SU-DHL-6 (cell line): Measurements from ENCODE around the gene DDX51.

Experiments
- EZH2phosphoT487 ChIP-seq: fragments of 200-600 bp; sonication (generic), shearing (Covaris generic); conservative IDR thresholded peaks from 2 replicates; pipeline ENCODE4 v1.6.1; 2018; ENCODE audit warnings: mild to moderate bottlenecking, antibody characterized with exemption, low read length, moderate library complexity, mixed read lengths
- TF ChIP-seq, protein P1 (sequence below): fragments of 200-600 bp; sonication (generic); IDR thresholded peaks from one replicate; pipeline ENCODE4 v1.5.1; 2017; ENCODE audit warnings: antibody characterized with exemption, mild to moderate bottlenecking, low read length, moderate library complexity; ENCODE audit not compliant: insufficient read depth, poor library complexity, severe bottlenecking

DNA sequence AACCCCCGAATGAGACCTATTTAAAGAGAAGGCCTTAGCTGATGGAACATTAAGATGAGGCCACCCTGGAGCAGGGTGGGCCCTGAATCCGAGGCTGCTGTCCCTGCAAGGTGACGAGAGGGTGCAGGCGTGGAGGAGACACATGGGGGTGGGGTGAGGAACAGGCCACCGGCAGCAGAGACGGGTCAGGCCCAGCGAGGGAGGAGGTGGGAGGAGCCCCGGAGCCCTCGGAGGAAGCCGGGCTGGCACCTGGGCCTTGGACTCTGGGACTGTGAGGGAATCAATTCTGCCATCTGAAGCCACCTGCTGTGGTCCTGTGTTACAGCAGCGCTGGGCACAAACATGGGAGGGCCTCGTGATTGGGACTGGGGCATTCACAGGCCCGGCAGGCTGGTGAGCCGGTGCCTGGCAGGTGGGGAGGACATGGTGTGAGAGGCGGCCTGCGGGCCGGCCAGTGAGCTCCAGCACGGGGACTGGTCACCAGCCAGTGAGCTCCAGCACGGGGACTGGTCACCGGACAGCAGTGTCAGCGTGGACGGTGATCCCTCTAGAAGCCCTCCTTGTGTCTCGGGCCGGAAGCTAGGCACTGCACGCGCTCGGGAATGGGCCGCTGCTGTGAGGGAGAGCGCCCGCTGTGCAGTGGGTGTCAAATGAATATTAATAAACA lies 46.8 kb upstream of the DDX51 start:
- TF ChIP-seq, protein P1, sequence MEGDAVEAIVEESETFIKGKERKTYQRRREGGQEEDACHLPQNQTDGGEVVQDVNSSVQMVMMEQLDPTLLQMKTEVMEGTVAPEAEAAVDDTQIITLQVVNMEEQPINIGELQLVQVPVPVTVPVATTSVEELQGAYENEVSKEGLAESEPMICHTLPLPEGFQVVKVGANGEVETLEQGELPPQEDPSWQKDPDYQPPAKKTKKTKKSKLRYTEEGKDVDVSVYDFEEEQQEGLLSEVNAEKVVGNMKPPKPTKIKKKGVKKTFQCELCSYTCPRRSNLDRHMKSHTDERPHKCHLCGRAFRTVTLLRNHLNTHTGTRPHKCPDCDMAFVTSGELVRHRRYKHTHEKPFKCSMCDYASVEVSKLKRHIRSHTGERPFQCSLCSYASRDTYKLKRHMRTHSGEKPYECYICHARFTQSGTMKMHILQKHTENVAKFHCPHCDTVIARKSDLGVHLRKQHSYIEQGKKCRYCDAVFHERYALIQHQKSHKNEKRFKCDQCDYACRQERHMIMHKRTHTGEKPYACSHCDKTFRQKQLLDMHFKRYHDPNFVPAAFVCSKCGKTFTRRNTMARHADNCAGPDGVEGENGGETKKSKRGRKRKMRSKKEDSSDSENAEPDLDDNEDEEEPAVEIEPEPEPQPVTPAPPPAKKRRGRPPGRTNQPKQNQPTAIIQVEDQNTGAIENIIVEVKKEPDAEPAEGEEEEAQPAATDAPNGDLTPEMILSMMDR, result no peak
- no peak for TF ChIP-seq EZH2phosphoT487
